ENCODE data around the gene BSG. TPM values are rescaled to one million over a fixed set of nuclear protein-coding genes. Genes with fewer than 3 reads are reported as not detected.

BSG gene
- total RNA-seq, 1 experiment from 2014 or later = 354 TPM

- Mint-ChIP-seq H3K4me3 (ENCODE audit: low read depth, unreplicated experiment) (no peak overlapping the region), H3K36me3 (ENCODE audit: insufficient read depth, unreplicated experiment) (peaks cover 13% of the 10 kb centered on the region), H3K27ac (ENCODE audit: unreplicated experiment) (no peak overlapping the region), H3K27me3 (ENCODE audit: unreplicated experiment) (no peaks in the 10 kb centered on the region), H3K9me3 (ENCODE audit: low read depth, unreplicated experiment) (no peaks in the 10 kb centered on the region), H3K4me1 (ENCODE audit: low read depth, unreplicated experiment) (peaks cover 5% of the 10 kb centered on the region)
- no peak for DNase-seq
- no peak for TF ChIP-seq CTCF (IDR thresholded peaks at IDR 0.05; ENCODE audit: unreplicated experiment)
- intact Hi-C loops (cut with micrococcal nuclease; ENCODE audit: unreplicated experiment) = no loop called here
- CTCF ChIA-PET = no interaction called here
- BruUV-seq (replicated peaks) = no TSS peak
Observed at GRCh38 chr19:566403-566802, 6.0 kb upstream of the BSG start.

GRCh38 chr19:566844-567243, 5.6 kb upstream of the BSG start:
- no peak overlapping the region for H3K27ac Mint-ChIP-seq (ENCODE audit: unreplicated experiment)
- H3K27me3 Mint-ChIP-seq (ENCODE audit: unreplicated experiment) = no peaks in the 10 kb centered on the region
- DNase-seq = no peak
- peaks cover 7% of the 10 kb centered on the region for H3K4me1 Mint-ChIP-seq (ENCODE audit: low read depth, unreplicated experiment)
- TF ChIP-seq CTCF (IDR thresholded peaks at IDR 0.05; ENCODE audit: unreplicated experiment) = no peak
- no TSS peak for BruUV-seq (replicated peaks)
- no peak overlapping the region for H3K4me3 Mint-ChIP-seq (ENCODE audit: low read depth, unreplicated experiment)
- intact Hi-C loops (cut with micrococcal nuclease; ENCODE audit: unreplicated experiment) = no loop called here
- CTCF ChIA-PET = no interaction called here
- H3K9me3 Mint-ChIP-seq (ENCODE audit: low read depth, unreplicated experiment) = no peaks in the 10 kb centered on the region
- H3K36me3 Mint-ChIP-seq (ENCODE audit: insufficient read depth, unreplicated experiment) = peaks cover 16% of the 10 kb centered on the region

DNA sequence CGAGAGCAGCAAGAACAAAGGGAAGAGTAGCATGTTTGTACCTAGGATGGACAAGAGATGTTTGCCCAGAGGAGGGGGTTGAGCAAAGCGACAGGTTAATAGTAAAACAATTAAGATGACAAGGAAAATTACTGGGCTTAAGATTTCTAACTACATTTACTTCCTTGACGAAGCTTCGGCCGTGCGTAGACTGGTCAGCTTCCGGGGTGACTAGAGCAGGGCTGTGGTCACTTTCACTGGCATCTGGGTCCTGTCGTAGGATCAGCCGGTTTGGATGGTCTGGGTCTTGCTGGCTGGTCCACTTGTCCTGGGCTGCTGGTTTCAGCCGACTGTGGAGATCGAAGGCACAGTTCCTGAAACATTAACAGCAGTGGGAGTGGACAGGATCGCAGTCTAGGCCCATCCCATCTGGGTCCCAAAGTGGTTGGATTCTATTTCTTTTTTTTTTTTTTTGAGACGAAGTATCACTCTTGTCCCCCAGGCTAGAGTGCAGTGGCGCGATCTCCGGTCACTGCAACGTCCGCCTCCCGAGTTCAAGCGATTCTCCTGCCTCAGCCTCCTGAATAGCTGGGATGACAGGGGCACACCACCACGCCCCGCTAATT, 5.0 kb upstream of the BSG start:
- CTCF ChIA-PET = no interaction called here
- no TSS peak for BruUV-seq (replicated peaks)

DNA sequence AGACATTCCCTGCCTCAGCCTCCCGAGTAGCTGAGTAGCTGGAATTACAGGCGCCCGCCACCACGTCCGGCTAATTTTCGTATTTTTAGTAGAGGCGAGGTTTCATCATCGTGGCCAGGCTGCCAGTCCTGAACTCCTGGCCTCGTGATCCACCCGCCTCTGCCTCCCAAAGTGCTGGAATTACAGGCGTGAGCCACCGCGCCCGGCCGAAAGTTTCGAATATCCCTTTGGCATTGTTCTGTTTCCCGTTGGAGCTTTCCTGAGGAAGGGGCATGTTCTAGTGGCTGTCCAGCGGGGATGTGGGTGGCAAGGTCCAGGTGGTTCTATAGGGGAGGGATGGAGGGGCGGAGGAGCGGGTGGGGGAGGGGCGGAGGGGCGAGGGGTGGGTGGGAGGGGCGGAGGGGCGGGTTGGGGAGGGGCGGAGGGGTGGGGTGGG, 2.1 kb upstream of the BSG start:
- DNase-seq = no peak
- H3K4me3 Mint-ChIP-seq (ENCODE audit: low read depth, unreplicated experiment) = no peak overlapping the region
- H3K27ac Mint-ChIP-seq (ENCODE audit: unreplicated experiment) = peak overlapping the region; percentile 98
- CTCF ChIA-PET = no interaction called here
- H3K27me3 Mint-ChIP-seq (ENCODE audit: unreplicated experiment) = no peaks in the 10 kb centered on the region
- no peaks in the 10 kb centered on the region for H3K9me3 Mint-ChIP-seq (ENCODE audit: low read depth, unreplicated experiment)
- no TSS peak for BruUV-seq (replicated peaks)
- H3K36me3 Mint-ChIP-seq (ENCODE audit: insufficient read depth, unreplicated experiment) = peaks cover 37% of the 10 kb centered on the region
- intact Hi-C loops (cut with micrococcal nuclease; ENCODE audit: unreplicated experiment) = no loop called here
- peaks cover 15% of the 10 kb centered on the region for H3K4me1 Mint-ChIP-seq (ENCODE audit: low read depth, unreplicated experiment)
- no peak for TF ChIP-seq CTCF (IDR thresholded peaks at IDR 0.05; ENCODE audit: unreplicated experiment)

More for the DNA sequence above, 5.0 kb upstream of the BSG start:
- peaks cover 21% of the 10 kb centered on the region for H3K36me3 Mint-ChIP-seq (ENCODE audit: insufficient read depth, unreplicated experiment)
- H3K27ac Mint-ChIP-seq (ENCODE audit: unreplicated experiment) = no peak overlapping the region
- no peaks in the 10 kb centered on the region for H3K9me3 Mint-ChIP-seq (ENCODE audit: low read depth, unreplicated experiment)
- H3K4me1 Mint-ChIP-seq (ENCODE audit: low read depth, unreplicated experiment) = peaks cover 7% of the 10 kb centered on the region
- TF ChIP-seq CTCF (IDR thresholded peaks at IDR 0.05; ENCODE audit: unreplicated experiment) = no peak
- no peak overlapping the region for H3K4me3 Mint-ChIP-seq (ENCODE audit: low read depth, unreplicated experiment)
- no peak for DNase-seq
- intact Hi-C loops (cut with micrococcal nuclease; ENCODE audit: unreplicated experiment) = no loop called here
- H3K27me3 Mint-ChIP-seq (ENCODE audit: unreplicated experiment) = no peaks in the 10 kb centered on the region

Measured in Calu3 (cell line).